ENCODE measurements around the gene APOBEC3A.
"Not testable (repeated sequence)": the region's sequence is repeated elsewhere in the genome, so short reads cannot be mapped to it uniquely, and the experiment has no call there.

Gene APOBEC3A

DNA sequence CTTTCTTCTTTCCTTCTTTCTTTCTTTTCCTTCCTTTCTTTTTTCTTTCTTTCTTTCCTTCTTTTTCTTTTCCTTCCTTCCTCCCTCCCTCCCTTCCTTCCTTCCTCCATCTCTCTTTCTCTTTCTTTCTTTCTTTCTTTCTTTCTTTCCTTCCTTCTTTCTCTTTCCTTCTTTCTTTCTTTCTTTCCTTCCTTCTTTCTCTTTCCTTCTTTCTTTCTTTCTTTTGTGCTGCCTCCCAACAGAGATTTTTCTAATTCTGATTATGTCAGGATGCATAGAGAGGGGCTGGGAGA lies 1.2 kb downstream of the APOBEC3A start:
- DNase-seq (ENCODE audit: low read depth, low spot score) = not testable (repeated sequence)

DNA sequence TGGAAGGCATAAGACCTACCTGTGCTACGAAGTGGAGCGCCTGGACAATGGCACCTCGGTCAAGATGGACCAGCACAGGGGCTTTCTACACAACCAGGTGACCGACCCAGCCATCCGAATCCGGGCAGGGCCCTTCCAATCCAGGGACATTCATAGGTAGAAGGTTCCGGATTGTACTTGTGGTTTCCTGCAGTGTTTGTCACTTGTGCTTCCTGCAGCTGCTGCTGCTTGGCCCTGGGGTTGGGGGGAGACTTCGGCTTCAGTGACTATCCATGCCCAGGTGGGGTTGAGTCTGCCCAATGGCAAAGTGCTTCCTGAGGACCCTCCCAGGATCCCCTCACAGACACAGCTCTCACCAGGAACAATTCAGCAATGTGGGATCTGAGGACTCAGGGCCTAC lies 2.2 kb downstream of the APOBEC3A start:
- DNase-seq (ENCODE audit: low read depth, low spot score) = no peak

DNA sequence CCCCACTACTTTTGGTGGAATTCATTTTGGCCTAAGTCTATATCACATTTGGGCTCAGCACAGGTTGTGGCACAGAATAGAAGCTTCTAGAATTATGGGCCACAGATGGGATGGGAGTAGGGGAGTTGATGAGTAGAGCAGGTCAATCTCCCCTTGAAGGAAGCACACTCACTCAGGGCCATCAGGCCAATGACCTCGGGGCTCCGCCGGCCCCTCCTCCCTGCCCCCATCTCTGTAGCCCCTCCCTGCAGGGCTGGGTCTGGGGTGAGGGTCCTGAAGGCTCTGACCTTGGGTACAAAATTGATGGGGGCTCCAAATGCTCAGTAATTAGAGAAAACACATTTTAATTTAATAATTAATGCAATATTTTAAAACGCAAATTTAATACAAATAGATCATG lies 3.3 kb downstream of the APOBEC3A start:
- DNase-seq (ENCODE audit: low read depth, low spot score) = not testable (repeated sequence)

DNA sequence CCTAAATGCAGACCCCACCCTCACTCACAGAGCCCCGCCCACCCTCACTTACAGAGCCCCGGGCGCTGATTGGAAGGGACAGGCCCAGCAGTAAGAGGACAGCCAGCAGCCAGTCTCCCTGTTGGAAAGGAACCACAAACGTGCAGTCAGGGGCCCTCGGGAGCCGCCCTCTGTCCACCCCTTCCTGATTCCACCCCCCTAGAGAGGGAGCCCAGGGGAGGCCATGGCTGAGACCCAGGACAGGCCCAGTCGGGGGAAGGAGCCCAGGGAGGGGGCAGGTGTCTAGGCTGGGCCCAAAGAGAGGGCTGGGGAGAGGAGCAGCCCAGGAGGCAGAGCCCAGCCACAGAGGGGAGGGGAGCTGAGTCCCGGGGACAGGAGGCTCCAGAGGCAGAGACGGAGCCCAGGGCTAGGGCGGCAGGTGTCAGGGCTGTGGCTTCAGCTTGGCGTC lies 5.9 kb downstream of the APOBEC3A start:
- DNase-seq (ENCODE audit: low read depth, low spot score) = not testable (repeated sequence)

DNA sequence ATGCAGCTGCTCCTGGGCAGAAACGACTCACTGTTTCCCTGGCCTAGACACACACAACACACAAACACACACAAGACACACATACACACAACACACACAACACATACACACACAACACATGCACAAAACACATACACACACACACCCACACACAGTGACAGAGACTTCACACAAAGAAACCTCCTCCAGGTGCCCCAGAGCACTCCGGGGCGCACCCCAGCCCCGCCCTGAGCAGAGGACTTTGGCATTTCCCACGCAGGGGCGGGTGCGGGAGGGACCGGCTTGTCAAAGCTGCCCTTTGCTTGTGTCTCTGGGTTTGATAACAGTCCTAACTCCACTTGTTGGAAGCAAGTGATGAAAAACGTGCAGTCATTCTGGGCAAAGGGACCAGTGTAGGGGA lies 6.5 kb downstream of the APOBEC3A start:
- no peak for DNase-seq (ENCODE audit: low read depth, low spot score)

DNA sequence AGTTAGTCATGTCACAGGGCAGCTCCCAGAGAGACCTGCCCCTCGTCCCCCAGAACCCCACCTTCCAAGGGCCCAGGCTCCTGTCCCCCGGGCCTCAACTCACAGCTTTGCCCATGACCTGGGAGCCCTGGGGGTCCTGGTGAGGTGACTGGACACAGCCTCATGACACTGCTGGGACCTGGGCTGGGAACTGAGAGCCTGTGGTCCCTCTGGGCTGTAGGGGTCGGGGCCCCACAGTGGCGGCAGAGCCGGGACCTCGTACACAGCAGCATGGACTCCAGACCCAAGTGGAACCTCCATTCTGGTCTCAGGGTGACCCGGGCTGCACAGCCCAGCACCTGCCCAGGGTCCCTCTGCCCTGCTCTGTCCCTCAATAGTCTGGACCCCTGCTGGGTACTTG lies 6.9 kb downstream of the APOBEC3A start:
- no peak for DNase-seq (ENCODE audit: low read depth, low spot score)

DNA sequence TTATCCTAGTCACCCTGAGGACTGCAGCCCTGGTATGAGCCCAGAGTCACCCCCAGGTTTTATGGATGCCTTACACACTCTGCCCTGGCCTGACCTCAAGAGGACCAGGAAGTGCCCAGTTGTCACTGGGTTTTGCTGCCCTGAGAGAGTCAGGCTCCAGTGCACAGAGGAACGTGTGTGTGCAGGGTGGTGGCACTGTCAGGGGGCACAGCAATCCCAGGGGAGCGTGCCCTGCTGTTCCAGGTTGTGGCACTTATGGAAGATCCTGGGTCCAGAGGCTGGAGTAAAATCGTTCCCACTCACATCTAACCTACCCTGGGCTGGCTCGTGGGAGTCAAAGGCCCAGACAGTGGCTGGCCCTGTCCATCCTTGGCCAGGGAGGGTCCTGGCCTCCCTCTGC lies 7.6 kb downstream of the APOBEC3A start:
- DNase-seq (ENCODE audit: low read depth, low spot score) = no peak

DNA sequence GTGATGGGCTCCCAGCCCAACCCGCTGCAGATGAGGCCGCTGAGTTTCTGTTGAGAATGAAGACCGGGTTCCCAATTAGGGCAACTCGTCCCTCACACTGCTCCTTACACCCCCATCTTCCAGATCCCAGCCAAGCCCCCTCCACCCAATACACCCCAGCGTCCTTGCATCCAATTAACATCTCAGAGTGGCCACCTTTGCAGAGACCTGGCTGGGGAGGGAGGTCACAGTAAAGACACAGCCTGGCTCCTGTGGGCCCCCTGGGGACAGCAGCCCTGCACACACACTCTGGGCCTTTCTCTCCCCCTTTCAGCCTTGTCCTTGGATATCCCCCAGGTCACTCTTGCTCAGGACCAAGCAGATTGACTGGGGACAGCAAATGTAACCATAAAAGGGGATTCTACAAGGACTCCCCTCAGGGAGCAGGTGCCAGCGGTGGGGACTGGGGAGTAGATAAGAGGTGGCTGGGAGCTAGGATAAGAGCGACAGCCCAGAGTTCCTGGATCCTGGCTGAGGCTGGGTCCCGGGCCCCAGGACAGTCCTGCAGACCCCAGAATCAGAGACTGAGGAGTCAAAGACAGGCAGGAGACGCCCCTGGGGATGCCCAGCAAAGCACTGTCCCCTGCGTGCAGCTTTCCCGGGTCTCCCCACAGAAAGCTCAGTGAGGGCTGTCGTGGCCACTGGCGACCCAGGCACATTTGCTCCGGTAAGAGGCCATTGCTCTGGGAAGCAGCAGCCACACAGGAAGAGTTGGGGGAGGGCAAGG lies 8.4 kb downstream of the APOBEC3A start:
- DNase-seq (ENCODE audit: low read depth, low spot score) = no peak

DNA sequence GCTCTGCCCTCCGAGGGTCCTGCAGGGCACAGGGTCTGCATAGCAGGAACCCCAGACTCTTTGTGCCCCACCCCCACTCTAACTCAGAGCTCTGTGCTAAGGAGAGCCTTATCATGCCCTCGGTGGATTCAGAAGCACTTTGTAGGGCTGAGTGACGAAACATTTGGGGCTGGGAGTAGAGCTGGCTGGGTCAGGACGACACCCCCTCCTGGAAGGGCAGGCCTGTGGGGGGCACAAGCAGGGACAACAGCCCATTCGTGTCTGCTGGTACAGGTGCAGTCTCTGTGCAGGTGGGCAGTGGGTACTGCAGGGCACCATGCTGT lies 8.9 kb downstream of the APOBEC3A start:
- no peak for DNase-seq (ENCODE audit: low read depth, low spot score)

DNA sequence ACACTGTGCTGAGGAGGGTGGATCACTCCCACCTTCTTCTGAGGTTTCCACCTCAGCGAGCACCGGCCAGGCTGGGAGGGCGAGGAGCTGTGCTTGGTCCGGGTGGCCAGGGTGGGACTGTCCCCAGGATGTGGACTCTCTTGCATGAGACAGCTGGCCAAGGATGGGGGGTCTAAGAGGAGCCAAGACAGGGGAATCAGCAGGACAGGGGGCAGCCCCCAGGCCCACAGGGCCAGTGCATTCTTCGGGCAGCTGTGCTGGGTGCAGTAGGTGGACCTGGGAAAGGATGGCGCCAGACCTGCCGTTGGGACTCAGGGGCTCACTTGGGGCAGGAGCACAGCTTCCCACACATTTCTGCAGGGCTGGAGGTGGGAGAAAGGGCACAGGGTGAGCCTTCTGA lies 9.5 kb downstream of the APOBEC3A start:
- no peak for DNase-seq (ENCODE audit: low read depth, low spot score)

DNA sequence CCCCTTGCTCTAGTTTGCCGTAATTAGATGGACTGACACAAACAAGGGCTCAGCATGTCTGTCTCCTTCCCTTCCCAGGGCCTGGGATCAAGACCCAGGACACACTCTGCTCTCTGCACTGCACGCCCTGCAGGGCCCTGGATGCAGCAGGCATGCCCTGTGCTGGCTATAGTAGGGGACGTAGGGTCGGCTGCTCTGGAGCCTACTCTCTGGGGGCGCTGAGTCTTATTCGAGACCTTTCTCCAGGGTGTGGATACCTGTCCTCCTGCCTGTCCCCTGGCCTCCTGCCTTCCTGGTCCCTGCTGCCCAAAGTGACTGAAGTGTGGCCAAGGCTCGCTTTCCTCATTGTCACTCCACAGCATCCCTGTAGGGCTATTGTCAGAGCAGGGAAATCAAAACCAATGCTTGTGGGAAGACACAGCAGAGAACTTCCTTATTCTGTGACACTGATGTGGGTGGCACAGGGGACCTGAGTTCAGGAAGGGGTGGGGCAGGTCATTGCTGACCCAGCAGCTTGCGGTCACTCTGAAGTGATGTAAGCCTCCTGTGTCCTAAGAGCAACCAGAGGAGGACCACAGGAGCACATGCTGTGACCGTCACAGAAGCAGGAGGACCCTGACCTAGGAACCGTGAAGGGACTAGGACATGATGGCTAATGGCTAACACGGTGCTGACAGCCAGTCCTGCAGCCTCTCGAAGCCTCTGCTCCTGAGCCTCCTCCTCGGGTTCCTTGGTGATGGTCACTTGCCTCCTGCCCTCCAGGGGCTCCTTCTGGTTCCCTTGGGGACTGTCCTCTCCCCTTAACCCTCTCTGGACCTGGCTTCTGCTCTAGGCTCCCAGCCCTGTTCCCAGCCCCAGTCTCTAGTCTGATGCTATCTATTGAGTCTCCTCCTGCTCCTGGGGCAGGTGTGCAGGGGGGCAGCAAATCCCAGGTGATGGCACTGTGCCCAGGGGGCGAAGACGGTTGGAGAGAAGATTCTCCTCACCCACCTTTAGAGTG lies 10.3 kb downstream of the APOBEC3A start:
- DNase-seq (ENCODE audit: low read depth, low spot score) = no peak

DNA sequence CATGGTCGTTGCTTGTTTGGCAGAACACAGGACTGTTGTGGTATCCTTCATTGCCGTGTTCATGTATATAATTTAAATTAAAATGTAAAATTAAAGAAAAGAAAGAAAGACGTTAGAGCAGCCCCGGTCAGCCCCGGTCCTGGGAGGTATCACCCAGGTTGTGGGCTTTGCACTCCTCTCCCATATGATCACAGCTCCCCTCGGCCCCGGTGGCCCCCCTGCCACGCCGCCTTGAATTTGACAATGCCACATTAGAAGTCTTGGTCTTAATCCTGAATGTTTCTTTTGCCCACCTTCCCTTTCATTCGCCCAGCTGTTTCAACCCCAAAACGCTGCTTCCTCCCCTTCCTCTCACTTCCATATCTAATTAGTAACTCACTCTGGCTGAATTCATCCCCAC lies 11.4 kb downstream of the APOBEC3A start:
- no peak for DNase-seq (ENCODE audit: low read depth, low spot score)

DNA sequence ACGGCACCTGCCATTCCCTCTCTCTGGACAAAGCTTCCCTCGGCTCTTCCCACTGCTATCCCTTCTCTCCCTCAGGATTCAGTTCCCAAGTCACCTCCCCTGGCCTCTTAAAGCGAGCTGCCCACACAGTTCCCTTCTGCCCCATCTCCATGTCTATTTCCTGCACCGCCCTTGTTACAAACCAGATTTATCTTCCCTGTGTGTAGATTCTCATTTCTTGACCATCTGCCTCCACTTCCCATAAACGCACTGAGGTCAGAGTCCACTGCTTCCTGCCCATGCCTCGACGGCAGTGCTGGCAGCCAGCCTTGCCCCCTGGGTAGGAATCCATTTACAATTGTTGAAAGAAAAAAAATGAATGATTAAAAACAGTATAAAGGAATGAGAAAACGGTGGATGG lies 13.1 kb downstream of the APOBEC3A start:
- no peak for DNase-seq (ENCODE audit: low read depth, low spot score)

DNA sequence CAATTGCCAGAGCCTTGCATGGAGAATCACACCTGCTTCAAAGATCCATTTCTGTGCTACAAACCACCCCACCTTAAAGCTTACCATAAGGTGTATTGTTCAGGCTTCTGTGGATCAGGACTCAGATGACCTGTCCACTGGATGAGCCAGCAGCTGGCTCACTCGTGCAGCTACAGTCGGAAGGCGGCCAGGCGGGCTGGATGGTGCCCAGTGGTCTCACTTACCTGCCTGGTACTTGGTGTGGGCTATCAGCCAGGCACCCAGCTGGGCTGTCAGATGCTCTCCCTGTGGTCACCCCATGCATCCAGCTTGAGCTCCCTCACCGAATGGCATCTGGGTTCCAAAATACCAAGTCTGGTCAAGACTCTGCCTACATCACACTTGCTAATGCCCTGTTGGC lies 13.8 kb downstream of the APOBEC3A start:
- DNase-seq (ENCODE audit: low read depth, low spot score) = no peak

DNA sequence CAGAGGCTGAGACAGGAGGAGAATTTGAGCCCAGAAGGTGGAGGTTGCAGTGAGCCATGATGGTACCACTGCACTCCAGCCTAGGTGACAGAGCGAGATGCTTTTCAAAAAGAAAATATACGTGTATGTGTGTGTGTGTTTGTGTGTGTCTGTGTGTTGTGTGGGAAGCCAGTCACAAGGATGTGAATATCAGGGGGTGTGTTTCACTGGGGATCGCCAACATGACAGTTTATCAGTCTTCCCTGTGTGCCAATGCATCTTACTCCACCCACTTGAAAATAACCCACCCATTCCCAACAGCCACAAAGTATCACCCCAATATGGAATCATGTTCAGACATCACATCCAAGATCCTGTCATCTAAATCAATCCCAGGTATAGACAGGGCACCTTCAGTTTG lies 14.4 kb downstream of the APOBEC3A start:
- no peak for DNase-seq (ENCODE audit: low read depth, low spot score)

DNA sequence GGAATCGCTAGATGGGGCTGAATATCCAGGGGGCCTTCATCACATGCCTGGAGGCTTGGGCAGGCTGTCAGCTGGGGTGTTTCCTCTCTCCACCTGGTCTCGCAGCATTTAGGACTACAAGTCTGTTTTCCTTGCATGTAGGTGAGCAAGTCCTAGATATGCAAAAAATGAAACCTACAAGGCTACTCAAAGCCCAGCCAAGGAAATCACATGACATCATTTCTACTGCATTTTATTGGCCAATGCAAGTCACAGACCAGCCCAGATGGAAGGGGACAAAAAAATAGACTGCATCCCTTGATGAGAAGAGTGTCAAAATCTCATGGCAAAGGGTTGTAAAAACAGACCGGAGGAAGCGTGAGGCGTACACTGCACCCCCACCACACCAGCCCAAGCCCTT lies 15.1 kb downstream of the APOBEC3A start:
- no peak for DNase-seq (ENCODE audit: low read depth, low spot score)

DNA sequence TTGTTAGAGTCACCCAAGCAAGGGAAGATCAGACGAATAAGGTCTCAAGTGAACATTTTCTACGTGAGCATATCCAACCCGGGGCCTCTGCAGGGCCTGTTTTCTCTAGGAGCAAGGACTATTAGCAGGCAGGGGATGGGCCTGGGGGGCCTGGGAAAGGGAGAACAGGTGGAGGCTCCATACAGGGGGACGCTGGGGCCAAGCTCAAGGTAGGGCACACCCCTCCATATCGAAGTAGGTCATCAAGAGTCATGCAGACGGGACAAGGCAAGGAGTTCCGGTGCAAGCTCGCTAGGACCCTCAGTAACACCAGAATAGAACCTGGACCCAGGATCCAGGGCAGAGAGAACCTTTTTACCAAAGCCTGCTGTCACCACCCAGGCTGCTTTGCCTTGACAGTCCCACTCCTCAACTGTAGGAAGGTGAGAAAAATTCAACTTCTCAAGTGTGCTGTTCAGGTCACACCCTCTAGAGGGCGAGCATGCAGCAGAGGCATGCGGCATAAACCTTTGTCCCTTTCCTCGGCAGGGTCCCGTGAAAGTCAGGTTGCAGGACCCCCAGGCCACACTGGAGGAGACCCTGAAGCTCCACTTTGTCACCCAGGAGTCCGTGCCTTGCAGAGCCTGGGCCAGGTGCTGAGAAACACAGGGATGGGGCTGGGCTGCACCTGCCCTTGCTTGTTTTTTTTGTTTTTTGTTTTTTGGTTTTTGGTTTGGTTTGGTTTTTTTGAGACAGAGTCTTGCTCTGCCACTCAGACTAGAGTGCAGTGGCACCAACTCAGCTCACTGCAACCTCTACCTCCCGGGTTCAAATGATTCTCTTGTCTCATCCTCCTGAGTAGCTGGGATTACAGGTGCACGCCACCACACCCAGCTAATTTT lies 16.1 kb downstream of the APOBEC3A start:
- DNase-seq (ENCODE audit: low read depth, low spot score) = no peak

DNA sequence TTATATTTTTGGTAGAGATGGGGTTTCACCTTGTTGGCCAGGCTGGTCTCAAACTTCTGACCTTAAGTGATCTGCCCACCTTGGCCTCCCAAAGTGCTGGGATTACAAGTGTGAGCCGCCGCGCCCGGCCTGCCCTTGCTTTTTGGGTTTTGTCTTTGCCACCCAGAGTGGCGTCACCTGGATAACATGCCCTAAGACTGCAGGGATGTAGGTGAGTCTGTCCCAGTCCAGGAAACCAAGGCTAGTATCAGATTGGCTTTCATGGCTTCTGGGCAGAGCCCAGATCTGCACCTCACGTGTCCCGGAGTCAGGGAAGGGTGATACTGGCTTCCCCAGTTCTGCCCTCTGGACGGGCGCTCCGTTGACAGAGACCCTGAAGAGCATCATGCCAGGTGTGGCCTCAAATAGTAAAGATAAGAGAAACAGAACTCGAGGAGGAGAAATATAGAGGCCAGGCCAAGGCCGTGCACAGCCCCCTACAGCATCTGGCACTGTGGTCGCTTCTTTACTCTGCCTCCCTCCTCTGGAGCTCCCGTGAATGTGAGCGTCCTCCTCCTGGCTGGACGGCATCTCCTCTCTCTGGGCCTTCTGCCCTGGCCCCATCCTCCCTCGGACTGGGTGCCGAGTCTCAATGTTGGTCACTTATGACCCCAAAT lies 16.9 kb downstream of the APOBEC3A start:
- DNase-seq (ENCODE audit: low read depth, low spot score) = no peak

DNA sequence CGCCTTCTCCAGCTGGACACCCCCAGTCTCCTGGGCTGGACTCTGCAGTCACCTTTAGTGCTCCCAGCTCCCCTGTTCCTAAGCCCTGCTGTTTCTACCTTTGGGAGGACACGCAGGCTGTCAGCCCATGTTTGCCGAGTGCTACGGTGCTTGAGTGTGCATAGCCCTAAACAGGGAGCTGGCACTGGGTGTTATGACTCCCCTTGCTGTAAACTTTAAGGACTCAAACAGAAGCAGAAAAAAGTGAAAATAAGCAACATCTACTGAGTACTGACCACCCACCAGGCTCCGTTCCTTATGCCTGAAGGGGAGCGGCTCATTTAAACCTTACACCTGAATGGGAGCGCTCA lies 17.4 kb downstream of the APOBEC3A start:
- DNase-seq (ENCODE audit: low read depth, low spot score) = no peak

DNA sequence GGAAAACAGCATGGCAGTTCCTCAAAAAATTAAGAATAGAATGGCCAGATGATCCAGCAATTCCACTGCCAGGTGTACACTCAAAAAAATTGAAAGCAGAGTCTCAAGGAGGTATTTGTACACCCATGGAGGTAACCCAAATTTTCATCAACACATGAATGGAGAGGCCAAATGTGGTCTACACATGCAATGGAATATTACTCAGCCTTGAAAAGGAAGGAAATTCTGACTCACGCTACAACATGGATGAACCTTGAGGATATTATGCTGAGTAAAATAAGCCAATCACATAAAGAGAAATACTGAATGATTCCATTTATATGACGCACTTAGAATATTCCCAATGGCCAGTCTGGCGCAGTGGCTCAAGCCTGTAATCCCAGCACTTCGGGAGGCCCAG lies 19.9 kb downstream of the APOBEC3A start:
- not testable (repeated sequence) for DNase-seq (ENCODE audit: low read depth, low spot score)

DNA sequence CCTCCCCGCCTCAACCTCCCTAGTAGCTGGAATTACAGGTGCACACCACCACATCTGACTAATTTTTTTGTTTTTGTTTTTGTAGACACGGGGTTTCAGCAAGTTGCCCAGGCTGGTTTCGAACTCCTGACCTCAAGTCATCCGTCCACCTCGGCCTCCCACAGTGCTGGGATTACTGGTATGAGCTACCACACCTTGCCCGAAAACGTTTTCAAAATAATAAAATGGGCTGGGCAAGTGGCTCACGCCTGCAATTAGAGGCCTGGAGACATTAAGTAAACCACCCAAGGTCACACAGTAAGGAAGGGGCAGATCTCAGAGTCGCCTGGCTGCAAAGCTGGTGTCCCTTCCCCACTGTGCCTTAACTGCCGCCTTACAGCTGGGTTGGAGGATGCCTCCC lies 23.2 kb downstream of the APOBEC3A start:
- DNase-seq (ENCODE audit: low read depth, low spot score) = not testable (repeated sequence)
